Smooth muscle cell (in vitro differentiated cells): ENCODE data around the gene SCP2. TPM values are rescaled to one million over a fixed set of nuclear protein-coding genes. Genes with fewer than 3 reads are reported as not detected.
"Not testable (repeated sequence)": the region's sequence is repeated elsewhere in the genome, so short reads cannot be mapped to it uniquely, and the experiment has no call there.

Experiments used
- DNase-seq: peaks from one replicate; lab custom pipeline; 2025; ENCODE audit not compliant: unreplicated experiment; lab: John Stamatoyannopoulos, UW
- H2AFZ ChIP-seq: fragments of 200-600 bp; sonication (generic); 2 replicates; pipeline ENCODE4 v1.6.0; 2016; ENCODE audit warnings: antibody characterized with exemption, low read depth, mild to moderate bottlenecking
- H3F3A ChIP-seq: fragments of 200-600 bp; sonication (generic); 2 replicates; pipeline ENCODE4 v1.6.0; 2017; ENCODE audit warnings: antibody characterized with exemption, low read depth
- H3K27ac ChIP-seq: fragments of 200-600 bp; sonication (generic); 2 replicates; pipeline ENCODE4 v1.5.1; 2016; ENCODE audit warnings: low read depth, mild to moderate bottlenecking
- H3K27me3 ChIP-seq: fragments of 200-600 bp; sonication (generic); 2 replicates; pipeline ENCODE4 v1.6.1; 2016; ENCODE audit warnings: low read depth, mild to moderate bottlenecking
- H3K36me3 ChIP-seq: fragments of 200-600 bp; sonication (generic); 2 replicates; pipeline ENCODE4 v1.5.1; 2016; ENCODE audit warnings: low read depth
- H3K4me1 ChIP-seq: fragments of 200-600 bp; sonication (generic); 2 replicates; pipeline ENCODE4 v1.5.1; 2016; ENCODE audit warnings: low read depth
- H3K4me2 ChIP-seq: fragments of 200-600 bp; sonication (generic); 2 replicates; pipeline ENCODE4 v1.6.0; 2016; ENCODE audit warnings: mild to moderate bottlenecking
- H3K4me3 ChIP-seq: fragments of 200-600 bp; sonication (generic); 2 replicates; pipeline ENCODE4 v1.5.1; 2016; ENCODE audit warnings: mild to moderate bottlenecking
- H3K79me2 ChIP-seq: fragments of 200-600 bp; sonication (generic); 2 replicates; pipeline ENCODE4 v1.6.0; 2016; ENCODE audit warnings: low read depth, mild to moderate bottlenecking
- H3K9ac ChIP-seq: fragments of 200-600 bp; sonication (generic); 2 replicates; pipeline ENCODE4 v1.6.0; 2016; ENCODE audit warnings: low read depth
- H3K9me3 ChIP-seq: fragments of 200-600 bp; sonication (generic); replicated peaks from 2 replicates; pipeline ENCODE4 v1.5.1; 2016; ENCODE audit warnings: low read depth
- H4K20me1 ChIP-seq: fragments of 200-600 bp; sonication (generic); 2 replicates; pipeline ENCODE4 v1.6.0; 2016; ENCODE audit warnings: low read depth
- WGBS: methylation state at CpG from one replicate; pipeline ENCODE4 v1.1.7; 2016; ENCODE audit warnings: low lambda C conversion rate; 5-methylcytosine and 5-hydroxymethylcytosine counted together
- polyA plus RNA-seq: library from polyadenylated mRNA; unstranded; fragments of >200 nt; fragmentation: Nextera tagmentation; extraction: Ambion mirVana; gene quantifications from 2 replicates; pipeline ENCODE4 v1.2.1, GENCODE V29; 2016
- total RNA-seq: library from RNA; depleted of rRNA; stranded (reverse); fragments of >200 nt; gene quantifications from 2 replicates; pipeline ENCODE4 v1.2.3, GENCODE V29; 2014
- TF ChIP-seq, protein P1 (sequence below): fragments of 200-600 bp; sonication (generic); IDR thresholded peaks from 2 replicates; pipeline ENCODE4 v1.5.1; 2017; ENCODE audit warnings: borderline replicate concordance, mild to moderate bottlenecking, antibody characterized with exemption; ENCODE audit not compliant: insufficient read depth, poor library complexity, severe bottlenecking

The SCP2 gene
- total and polyA plus RNA-seq, 2 experiments from 2014 or later = 94.8 to 120 TPM

- Histone ChIP-seq H3K4me3 (no peak overlapping the region), H3K36me3 (peaks cover 3% of the 10 kb centered on the region), H3K9ac (no peak overlapping the region), H3K4me2 (no peak overlapping the region), H3K27ac (no peak overlapping the region), H3K9me3 (no peaks in the 10 kb centered on the region), H3F3A (no peaks in the 10 kb centered on the region), H2AFZ (no peak overlapping the region), H3K79me2 (no peaks in the 10 kb centered on the region), H3K27me3 (no peaks in the 10 kb centered on the region), H4K20me1 (no peaks in the 10 kb centered on the region), H3K4me1 (no peaks in the 10 kb centered on the region)
- TF ChIP-seq, protein P1, sequence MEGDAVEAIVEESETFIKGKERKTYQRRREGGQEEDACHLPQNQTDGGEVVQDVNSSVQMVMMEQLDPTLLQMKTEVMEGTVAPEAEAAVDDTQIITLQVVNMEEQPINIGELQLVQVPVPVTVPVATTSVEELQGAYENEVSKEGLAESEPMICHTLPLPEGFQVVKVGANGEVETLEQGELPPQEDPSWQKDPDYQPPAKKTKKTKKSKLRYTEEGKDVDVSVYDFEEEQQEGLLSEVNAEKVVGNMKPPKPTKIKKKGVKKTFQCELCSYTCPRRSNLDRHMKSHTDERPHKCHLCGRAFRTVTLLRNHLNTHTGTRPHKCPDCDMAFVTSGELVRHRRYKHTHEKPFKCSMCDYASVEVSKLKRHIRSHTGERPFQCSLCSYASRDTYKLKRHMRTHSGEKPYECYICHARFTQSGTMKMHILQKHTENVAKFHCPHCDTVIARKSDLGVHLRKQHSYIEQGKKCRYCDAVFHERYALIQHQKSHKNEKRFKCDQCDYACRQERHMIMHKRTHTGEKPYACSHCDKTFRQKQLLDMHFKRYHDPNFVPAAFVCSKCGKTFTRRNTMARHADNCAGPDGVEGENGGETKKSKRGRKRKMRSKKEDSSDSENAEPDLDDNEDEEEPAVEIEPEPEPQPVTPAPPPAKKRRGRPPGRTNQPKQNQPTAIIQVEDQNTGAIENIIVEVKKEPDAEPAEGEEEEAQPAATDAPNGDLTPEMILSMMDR = no peak
- WGBS = 89% methylated on average over 2 of the region's 2 CpGs
- no peak for DNase-seq
Measured at GRCh38 chr1:52978045-52978444, 51.0 kb downstream of the SCP2 start.

GRCh38 chr1:52992733-52993132 lies 65.7 kb downstream of the SCP2 start:
- H3K27ac ChIP-seq, H3K4me3 ChIP-seq, H3K9ac ChIP-seq, H3K36me3 ChIP-seq, DNase-seq, H3F3A ChIP-seq, H3K27me3 ChIP-seq, H3K9me3 ChIP-seq, H3K4me2 ChIP-seq, H3K79me2 ChIP-seq, H3K4me1 ChIP-seq, H4K20me1 ChIP-seq, H2AFZ ChIP-seq: not testable (repeated sequence)

GRCh38 chr1:52994656-52995055 lies 67.6 kb downstream of the SCP2 start:
- Histone ChIP-seq H3K4me2 (no peak overlapping the region), H3K9me3 (no peaks in the 10 kb centered on the region), H3K79me2 (no peaks in the 10 kb centered on the region), H3K4me1 (no peaks in the 10 kb centered on the region), H2AFZ (no peak overlapping the region), H3K36me3 (no peaks in the 10 kb centered on the region), H3K27ac (no peak overlapping the region), H3K4me3 (no peak overlapping the region), H3K9ac (no peak overlapping the region), H3F3A (no peaks in the 10 kb centered on the region), H3K27me3 (no peaks in the 10 kb centered on the region), H4K20me1 (no peaks in the 10 kb centered on the region)
- WGBS = 89% methylated on average over 6 of the region's 6 CpGs
- no peak for DNase-seq
- TF ChIP-seq, protein P1 = no peak

DNA sequence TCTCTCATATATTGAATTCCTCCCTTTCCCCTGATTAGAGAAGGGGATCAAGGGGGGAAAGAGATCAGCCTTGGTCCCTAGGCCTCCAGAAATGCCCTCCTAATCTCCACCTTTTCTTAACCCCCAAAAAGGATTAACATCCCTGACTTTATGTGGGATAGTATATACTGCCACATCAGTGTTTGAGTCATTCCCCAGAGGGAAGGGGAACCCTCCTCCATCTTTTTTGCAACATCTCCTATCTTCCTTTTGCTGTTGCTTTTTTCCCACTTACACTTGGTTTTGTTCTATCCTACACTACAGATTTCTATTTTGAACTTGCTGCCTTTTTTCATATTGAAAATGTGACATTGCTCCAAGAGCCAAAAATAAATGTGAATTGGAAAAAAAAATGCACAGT lies 69.6 kb downstream of the SCP2 start:
- Histone ChIP-seq H3K79me2 (no peaks in the 10 kb centered on the region), H4K20me1 (no peaks in the 10 kb centered on the region), H3K4me3 (no peak overlapping the region), H3K4me1 (no peaks in the 10 kb centered on the region), H3F3A (no peaks in the 10 kb centered on the region), H2AFZ (no peak overlapping the region), H3K27me3 (no peaks in the 10 kb centered on the region), H3K36me3 (no peaks in the 10 kb centered on the region), H3K27ac (no peak overlapping the region), H3K9me3 (no peaks in the 10 kb centered on the region), H3K4me2 (no peak overlapping the region), H3K9ac (no peak overlapping the region)
- TF ChIP-seq, protein P1 = no peak
- no peak for DNase-seq
